ENCODE results near the gene SNX30.

The SNX30 gene

GRCh38 chr9:112809906-112810305 lies 59.3 kb downstream of the SNX30 start:
- H3K9me3 ChIP-seq (ENCODE audit: control insufficient read depth, insufficient read depth, low read depth, low read length): no peaks in the 10 kb centered on the region
- CTCF ChIA-PET: interaction anchor here (0.7 to 1.0 kb wide), 2 partner anchors 10 to 22 kb away, joined by 3 to 5 read pairs; no protein-coding TSS in a partner anchor
- H3K27ac ChIP-seq (ENCODE audit: extremely low read depth, low read depth, low read length): no peak overlapping the region
- POLR2A ChIA-PET: no interaction called here
- TF ChIP-seq ZNF133 (tag by site-specific recombination; IDR thresholded peaks at IDR 0.05): no peak
- no peak for TF ChIP-seq ZNF704 (tag by site-specific recombination; IDR thresholded peaks at IDR 0.05)
- TF ChIP-seq ZNF239 (tag by site-specific recombination; IDR thresholded peaks at IDR 0.05): no peak
- no peak for TF ChIP-seq ZSCAN23 (tag by site-specific recombination; IDR thresholded peaks at IDR 0.05)
- TF ChIP-seq ZNF23 (tag by site-specific recombination; IDR thresholded peaks at IDR 0.05; ENCODE audit: borderline replicate concordance): no peak
- TF ChIP-seq ZNF302 (tag by site-specific recombination; IDR thresholded peaks at IDR 0.05; ENCODE audit: low read depth): no peak
- TF ChIP-seq MEIS1 (CRISPR knock-in tag; IDR thresholded peaks at IDR 0.05; ENCODE audit: borderline replicate concordance): no peak
- TF ChIP-seq HOXD13 (CRISPR knock-in tag; IDR thresholded peaks at IDR 0.05; ENCODE audit: borderline replicate concordance): no peak
- TF ChIP-seq ZNF514 (tag by site-specific recombination; IDR thresholded peaks at IDR 0.05): no peak
- TF ChIP-seq ZFP69B (tag by site-specific recombination; IDR thresholded peaks at IDR 0.05): no peak
- TF ChIP-seq ZFHX2 (tag by site-specific recombination; conservative IDR thresholded peaks at IDR 0.05): 0 out of 2 replicates have a peak, but pooled peaks have one; percentile 50
- peak; percentile 46; the same call in 1 of the 2 replicates for TF ChIP-seq EGR2 (tag by site-specific recombination; IDR thresholded peaks at IDR 0.05; ENCODE audit: low read depth)
- TF ChIP-seq ZNF112 (tag by site-specific recombination; IDR thresholded peaks at IDR 0.05): no peak
- no peak for TF ChIP-seq ZBTB17 (tag by site-specific recombination; IDR thresholded peaks at IDR 0.05)
- no peak for TF ChIP-seq ZNF404 (tag by site-specific recombination; IDR thresholded peaks at IDR 0.05)
- TF ChIP-seq ZBTB1 (tag by site-specific recombination; IDR thresholded peaks at IDR 0.05): no peak
- H3K4me3 ChIP-seq (ENCODE audit: low read depth, low read length): no peak overlapping the region
- no peaks in the 10 kb centered on the region for H3K4me1 ChIP-seq (ENCODE audit: control insufficient read depth, insufficient read depth, low read length)
- peaks cover 0 to 13% of the 10 kb centered on the region in 2 experiments; a peak in 2 of 3 replicates for H3K36me3 ChIP-seq (ENCODE audit: control insufficient read depth in 2 of 2, insufficient read depth in 1 of 2, low read length in 2 of 2)

- CTCF ChIA-PET: interaction anchor here (1.0 kb wide), 1 partner anchor 9 kb away, joined by 5 read pairs; no protein-coding TSS in a partner anchor
- peaks cover 0 to 13% of the 10 kb centered on the region in 2 experiments; a peak in 2 of 3 replicates for H3K36me3 ChIP-seq (ENCODE audit: control insufficient read depth in 2 of 2, insufficient read depth in 1 of 2, low read length in 2 of 2)
- TF ChIP-seq, protein P1, sequence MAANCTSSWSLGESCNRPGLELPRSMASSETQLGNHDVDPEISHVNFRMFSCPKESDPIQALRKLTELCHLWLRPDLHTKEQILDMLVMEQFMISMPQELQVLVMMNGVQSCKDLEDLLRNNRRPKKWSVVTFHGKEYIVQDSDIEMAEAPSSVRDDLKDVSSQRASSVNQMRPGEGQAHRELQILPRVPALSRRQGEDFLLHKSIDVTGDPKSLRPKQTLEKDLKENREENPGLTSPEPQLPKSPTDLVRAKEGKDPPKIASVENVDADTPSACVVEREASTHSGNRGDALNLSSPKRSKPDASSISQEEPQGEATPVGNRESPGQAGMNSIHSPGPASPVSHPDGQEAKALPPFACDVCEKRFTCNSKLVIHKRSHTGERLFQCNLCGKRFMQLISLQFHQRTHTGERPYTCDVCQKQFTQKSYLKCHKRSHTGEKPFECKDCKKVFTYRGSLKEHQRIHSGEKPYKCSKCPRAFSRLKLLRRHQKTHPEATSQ (tag by site-specific recombination; IDR thresholded peaks at IDR 0.05): no peak
- TF ChIP-seq SP3 (tag by site-specific recombination; IDR thresholded peaks at IDR 0.05): no peak
- TF ChIP-seq ZBTB44 (tag by site-specific recombination; IDR thresholded peaks at IDR 0.05): no peak
- no peak for TF ChIP-seq SALL2 (tag by site-specific recombination; IDR thresholded peaks at IDR 0.05; ENCODE audit: borderline replicate concordance)
- TF ChIP-seq OVOL3 (tag by site-specific recombination; IDR thresholded peaks at IDR 0.05): no peak
- TF ChIP-seq ZFHX2 (tag by site-specific recombination; conservative IDR thresholded peaks at IDR 0.05): no peak
- no peak for TF ChIP-seq SCRT1 (tag by site-specific recombination; IDR thresholded peaks at IDR 0.05; ENCODE audit: borderline replicate concordance)
- no peak for TF ChIP-seq ZNF112 (tag by site-specific recombination; IDR thresholded peaks at IDR 0.05)
- H3K9me3 ChIP-seq (ENCODE audit: control insufficient read depth, insufficient read depth, low read depth, low read length): no peaks in the 10 kb centered on the region
- no peaks in the 10 kb centered on the region for H3K4me1 ChIP-seq (ENCODE audit: control insufficient read depth, insufficient read depth, low read length)
- H3K4me3 ChIP-seq (ENCODE audit: low read depth, low read length): no peak overlapping the region
- POLR2A ChIA-PET: no interaction called here
- no peak overlapping the region for H3K27ac ChIP-seq (ENCODE audit: extremely low read depth, low read depth, low read length)
Measured at GRCh38 chr9:112810696-112811490, 60.3 kb downstream of the SNX30 start.

Data from HEK293 (cell line).